ACC112 (cell line): ENCODE results near the gene DEFB108B.
"Not testable (repeated sequence)": the region's sequence is repeated elsewhere in the genome, so short reads cannot be mapped to it uniquely, and the experiment has no call there.

Source experiments
- H2AFZ ChIP-seq: fragments of 200-600 bp; sonication (generic); one replicate; pipeline ENCODE4 v1.6.0; 2017; ENCODE audit warnings: antibody characterized with exemption, low read length; ENCODE audit not compliant: unreplicated experiment
- H3K27ac ChIP-seq: fragments of 200-600 bp; sonication (generic); 2 replicates; pipeline ENCODE4 v1.5.1; 2014; ENCODE audit warnings: low read depth, mild to moderate bottlenecking, antibody characterized with exemption, low read length, moderate library complexity
- H3K27me3 ChIP-seq: fragments of 200-600 bp; sonication (generic); 2 replicates; pipeline ENCODE4 v1.6.1; 2014; ENCODE audit warnings: mild to moderate bottlenecking, antibody characterized with exemption, low read length, moderate library complexity, mixed read lengths; ENCODE audit not compliant: insufficient read depth
- H3K36me3 ChIP-seq: fragments of 200-600 bp; sonication (generic); 2 replicates; pipeline ENCODE4 v1.6.1; 2016; ENCODE audit warnings: mild to moderate bottlenecking, antibody characterized with exemption, low read length, moderate library complexity, mixed read lengths; ENCODE audit not compliant: insufficient read depth
- H3K4me1 ChIP-seq: fragments of 200-600 bp; sonication (generic); one replicate; pipeline ENCODE4 v1.6.1; 2016; ENCODE audit warnings: low read length, mixed read lengths; ENCODE audit not compliant: insufficient read depth, unreplicated experiment, control insufficient read depth
- H3K4me3 ChIP-seq: fragments of 200-600 bp; sonication (generic); 2 replicates; pipeline ENCODE4 v1.5.1; 2014; ENCODE audit warnings: mild to moderate bottlenecking, low read depth, low read length
- H3K79me2 ChIP-seq: fragments of 200-600 bp; sonication (generic); one replicate; pipeline ENCODE4 v1.6.0; 2016; ENCODE audit warnings: low read length; ENCODE audit not compliant: control insufficient read depth, unreplicated experiment, insufficient read depth

Gene DEFB108B

GRCh38 chr11:71832811-71833210, at the start of gene DEFB108B:
Gene DEFB108B, plus strand, starts transcription at chr11:71833200. Its CDS starts 0 bp downstream, at chr11:71833200.
- not testable (repeated sequence) for H3K4me3 ChIP-seq, H2AFZ ChIP-seq, H3K4me1 ChIP-seq, H3K27me3 ChIP-seq, H3K36me3 ChIP-seq, H3K27ac ChIP-seq, H3K79me2 ChIP-seq

- H3K36me3 ChIP-seq, H3K79me2 ChIP-seq, H3K27ac ChIP-seq, H3K27me3 ChIP-seq: not testable (repeated sequence)
- Histone ChIP-seq H3K4me3 (peak overlapping the region; percentile 83), H2AFZ (peak overlapping the region; percentile 55), H3K4me1 (peaks cover 24% of the 10 kb centered on the region)
These were observed 46.7 kb upstream of the DEFB108B start for GRCh38 chr11:71786114-71786847.

- Histone ChIP-seq H3K4me3 (peak overlapping the region; percentile 77), H3K27ac (0 out of 2 replicates have a peak overlapping the region, but pooled peaks have one; percentile 81), H3K4me1 (peaks cover 24% of the 10 kb centered on the region)
- not testable (repeated sequence) for H3K79me2 ChIP-seq, H3K36me3 ChIP-seq, H3K27me3 ChIP-seq, H2AFZ ChIP-seq
These were observed 46.2 kb upstream of the DEFB108B start for GRCh38 chr11:71786848-71787097.

GRCh38 chr11:71787098-71787823, 45.7 kb upstream of the DEFB108B start:
- Histone ChIP-seq H3K36me3 (no peaks in the 10 kb centered on the region), H3K79me2 (no peaks in the 10 kb centered on the region), H3K27me3 (no peaks in the 10 kb centered on the region), H2AFZ (peak overlapping the region; percentile 10), H3K4me3 (peak overlapping the region; percentile 77), H3K27ac (peak overlapping the region; percentile 81), H3K4me1 (peaks cover 24% of the 10 kb centered on the region)

- peaks cover 24% of the 10 kb centered on the region for H3K4me1 ChIP-seq
- not testable (repeated sequence) for H3K36me3 ChIP-seq
- peak overlapping the region; percentile 81 for H3K27ac ChIP-seq
These were observed 45.1 kb upstream of the DEFB108B start for GRCh38 chr11:71787824-71788454.

GRCh38 chr11:71789444-71790196, 43.4 kb upstream of the DEFB108B start:
- H3K27me3 ChIP-seq, H2AFZ ChIP-seq, H3K4me3 ChIP-seq, H3K79me2 ChIP-seq, H3K36me3 ChIP-seq: not testable (repeated sequence)
- peaks cover 26% of the 10 kb centered on the region for H3K4me1 ChIP-seq
- H3K27ac ChIP-seq: peak overlapping the region; percentile 57

More at GRCh38 chr11:71787824-71788454, 45.1 kb upstream of the DEFB108B start:
- H2AFZ ChIP-seq: peak overlapping the region; percentile 10
- not testable (repeated sequence) for H3K79me2 ChIP-seq, H3K27me3 ChIP-seq
- peak overlapping the region; percentile 77 for H3K4me3 ChIP-seq

- H3K36me3 ChIP-seq, H3K27ac ChIP-seq, H3K79me2 ChIP-seq, H2AFZ ChIP-seq, H3K4me3 ChIP-seq, H3K27me3 ChIP-seq: not testable (repeated sequence)
- H3K4me1 ChIP-seq: peaks cover 30% of the 10 kb centered on the region
These were observed 41.9 kb upstream of the DEFB108B start for GRCh38 chr11:71791111-71791510.

GRCh38 chr11:71792621-71793235, 40.3 kb upstream of the DEFB108B start:
- not testable (repeated sequence) for H3K4me3 ChIP-seq

GRCh38 chr11:71794386-71795040, 38.5 kb upstream of the DEFB108B start:
- H2AFZ ChIP-seq, H3K4me3 ChIP-seq, H3K36me3 ChIP-seq, H3K79me2 ChIP-seq, H3K27me3 ChIP-seq: not testable (repeated sequence)
- peaks cover 16% of the 10 kb centered on the region for H3K4me1 ChIP-seq
- H3K27ac ChIP-seq: peak overlapping the region; percentile 70

More at GRCh38 chr11:71792621-71793235, 40.3 kb upstream of the DEFB108B start:
- not testable (repeated sequence) for H3K27me3 ChIP-seq, H2AFZ ChIP-seq, H3K36me3 ChIP-seq, H3K79me2 ChIP-seq, H3K27ac ChIP-seq
- H3K4me1 ChIP-seq: peaks cover 30% of the 10 kb centered on the region

- H2AFZ ChIP-seq, H3K4me1 ChIP-seq, H3K79me2 ChIP-seq, H3K4me3 ChIP-seq, H3K27ac ChIP-seq, H3K27me3 ChIP-seq, H3K36me3 ChIP-seq: not testable (repeated sequence)
These were observed 37.8 kb upstream of the DEFB108B start for GRCh38 chr11:71795236-71795635.
